GM19035 (cell line): ENCODE measurements around the gene TBC1D9.
"Not testable (repeated sequence)": the region's sequence is repeated elsewhere in the genome, so short reads cannot be mapped to it uniquely, and the experiment has no call there.

Experiments
- ATAC-seq: cut with Tn5 transposase; IDR thresholded peaks from one replicate; pipeline ENCODE4 v1.9.1; 2021; ENCODE audit not compliant: unreplicated experiment

Gene TBC1D9

GRCh38 chr4:140756319-140757231, at the start of gene TBC1D9:
Gene TBC1D9, minus strand, starts transcription at chr4:140756385. Its CDS starts 340 bp downstream, at chr4:140756045.
- peak; percentile 36 for ATAC-seq

GRCh38 chr4:140805293-140805692, 49.1 kb upstream of the TBC1D9 start:
- no peak for ATAC-seq

- ATAC-seq: no peak
Measured at GRCh38 chr4:140802591-140802990, 46.4 kb upstream of the TBC1D9 start.

- no peak for ATAC-seq
Measured at GRCh38 chr4:140800666-140801065, 44.5 kb upstream of the TBC1D9 start.

- no peak for ATAC-seq
Measured at GRCh38 chr4:140799686-140800225, 43.6 kb upstream of the TBC1D9 start.

GRCh38 chr4:140793291-140793690, 37.1 kb upstream of the TBC1D9 start:
- no peak for ATAC-seq

- peak; percentile 86 for ATAC-seq
Measured at GRCh38 chr4:140790765-140791164, 34.6 kb upstream of the TBC1D9 start.

GRCh38 chr4:140790171-140790570, 34.0 kb upstream of the TBC1D9 start:
- peak; percentile 26 for ATAC-seq

- ATAC-seq: no peak
Measured at GRCh38 chr4:140789759-140790158, 33.6 kb upstream of the TBC1D9 start.

- not testable (repeated sequence) for ATAC-seq
Measured at GRCh38 chr4:140782787-140783186, 26.6 kb upstream of the TBC1D9 start.

- no peak for ATAC-seq
Measured at GRCh38 chr4:140781596-140781995, 25.4 kb upstream of the TBC1D9 start.

- ATAC-seq: no peak
Measured at GRCh38 chr4:140777894-140778293, 21.7 kb upstream of the TBC1D9 start.

- no peak for ATAC-seq
Measured at GRCh38 chr4:140777386-140777785, 21.2 kb upstream of the TBC1D9 start.

GRCh38 chr4:140776556-140776955, 20.4 kb upstream of the TBC1D9 start:
- no peak for ATAC-seq

GRCh38 chr4:140774956-140775355, 18.8 kb upstream of the TBC1D9 start:
- no peak for ATAC-seq

- no peak for ATAC-seq
Measured at GRCh38 chr4:140774510-140774909, 18.3 kb upstream of the TBC1D9 start.

- peak; percentile 59 for ATAC-seq
Measured at GRCh38 chr4:140769209-140769608, 13.0 kb upstream of the TBC1D9 start.

GRCh38 chr4:140764785-140765392, 8.7 kb upstream of the TBC1D9 start:
- no peak for ATAC-seq

GRCh38 chr4:140762202-140762601, 6.0 kb upstream of the TBC1D9 start:
- ATAC-seq: no peak

- ATAC-seq: no peak
Measured at GRCh38 chr4:140757232-140757630, 1.0 kb upstream of the TBC1D9 start.

- peak; percentile 57 for ATAC-seq
Measured at GRCh38 chr4:140755774-140756318, 339 bp downstream of the TBC1D9 start.
